ENCODE data around the gene CASP3.
"Not testable (repeated sequence)": the region's sequence is repeated elsewhere in the genome, so short reads cannot be mapped to it uniquely, and the experiment has no call there.

- not testable (repeated sequence) for TF ChIP-seq CTCF (conservative IDR thresholded peaks at IDR 0.05 in 1 of 2, IDR thresholded peaks at IDR 0.05 in 1 of 2; ENCODE audit: extremely low read depth in 1 of 2, insufficient read depth in 1 of 2, low read depth in 1 of 2, low read length in 2 of 2); EZH2 (IDR thresholded peaks at IDR 0.05; ENCODE audit: borderline replicate concordance, low read length)
These were observed 48.3 kb downstream of the CASP3 start for GRCh38 chr4:184600982-184601381.
